GM18520 (cell line): ENCODE data around the gene GLIS1.

Experiments used
- ATAC-seq: cut with Tn5 transposase; IDR thresholded peaks from one replicate; pipeline ENCODE4 v1.9.1; 2021; ENCODE audit not compliant: unreplicated experiment

GLIS1 gene

GRCh38 chr1:53718443-53718842 is 20.5 kb downstream of the GLIS1 start:
- ATAC-seq: no peak

- no peak for ATAC-seq
These were observed 21.7 kb downstream of the GLIS1 start for GRCh38 chr1:53717025-53717804.

GRCh38 chr1:53716150-53716549 is 22.8 kb downstream of the GLIS1 start:
- no peak for ATAC-seq

GRCh38 chr1:53715478-53715877 is 23.5 kb downstream of the GLIS1 start:
- no peak for ATAC-seq

- ATAC-seq: no peak
These were observed 26.7 kb downstream of the GLIS1 start for GRCh38 chr1:53712276-53712675.

GRCh38 chr1:53710584-53710983 is 28.4 kb downstream of the GLIS1 start:
- ATAC-seq: no peak

- no peak for ATAC-seq
These were observed 30.3 kb downstream of the GLIS1 start for GRCh38 chr1:53708687-53709086.

- no peak for ATAC-seq
These were observed 32.6 kb downstream of the GLIS1 start for GRCh38 chr1:53706356-53706755.

GRCh38 chr1:53705446-53706096 is 33.4 kb downstream of the GLIS1 start:
- ATAC-seq: no peak

GRCh38 chr1:53704804-53705445 is 34.0 kb downstream of the GLIS1 start:
- ATAC-seq: no peak

GRCh38 chr1:53704304-53704703 is 34.7 kb downstream of the GLIS1 start:
- no peak for ATAC-seq

GRCh38 chr1:53703174-53703573 is 35.8 kb downstream of the GLIS1 start:
- ATAC-seq: no peak

- ATAC-seq: no peak
These were observed 36.6 kb downstream of the GLIS1 start for GRCh38 chr1:53702341-53702740.

- no peak for ATAC-seq
These were observed 38.2 kb downstream of the GLIS1 start for GRCh38 chr1:53700776-53701175.

GRCh38 chr1:53699981-53700380 is 39.0 kb downstream of the GLIS1 start:
- ATAC-seq: no peak

GRCh38 chr1:53698384-53698980 is 40.5 kb downstream of the GLIS1 start:
- no peak for ATAC-seq

- ATAC-seq: no peak
These were observed 41.1 kb downstream of the GLIS1 start for GRCh38 chr1:53697721-53698383.

- no peak for ATAC-seq
These were observed 42.0 kb downstream of the GLIS1 start for GRCh38 chr1:53696990-53697389.

GRCh38 chr1:53696571-53696970 is 42.4 kb downstream of the GLIS1 start:
- no peak for ATAC-seq

- ATAC-seq: no peak
These were observed 42.9 kb downstream of the GLIS1 start for GRCh38 chr1:53696051-53696450.

GRCh38 chr1:53695116-53695515 is 43.8 kb downstream of the GLIS1 start:
- ATAC-seq: no peak
